Neural progenitor cell (in vitro differentiated cells): Measurements from ENCODE around the gene CATSPERZ. TPM values are rescaled to one million over a fixed set of nuclear protein-coding genes. Genes with fewer than 3 reads are reported as not detected.

Experiments used
- DNase-seq: peaks from one replicate; pipeline ENCODE4 v3.0.0-alpha.2; 2016; ENCODE audit warnings: low spot score
- H2AFZ ChIP-seq: fragments of 200-600 bp; sonication (generic); replicated peaks from 2 replicates; pipeline ENCODE4 v1.6.1; 2016; ENCODE audit warnings: antibody characterized with exemption
- H3F3A ChIP-seq: fragments of 200-600 bp; sonication (generic); 2 replicates; pipeline ENCODE4 v1.6.1; 2016; ENCODE audit warnings: antibody characterized with exemption, low read depth
- H3K27ac ChIP-seq: fragments of 200-600 bp; sonication (generic); 2 replicates; pipeline ENCODE4 v1.5.1; 2016; ENCODE audit warnings: mild to moderate bottlenecking
- H3K27me3 ChIP-seq: fragments of 200-600 bp; sonication (generic); 2 replicates; pipeline ENCODE4 v1.6.1; 2016; ENCODE audit warnings: mild to moderate bottlenecking, moderate library complexity
- H3K36me3 ChIP-seq: fragments of 200-600 bp; sonication (generic); 2 replicates; pipeline ENCODE4 v1.5.1; 2016
- H3K4me1 ChIP-seq: fragments of 200-600 bp; sonication (generic); 2 replicates; pipeline ENCODE4 v1.6.1; 2016; ENCODE audit warnings: mixed run types
- H3K4me2 ChIP-seq: fragments of 200-600 bp; sonication (generic); 2 replicates; pipeline ENCODE4 v1.6.1; 2016
- H3K4me3 ChIP-seq: fragments of 200-600 bp; sonication (generic); 2 replicates; pipeline ENCODE4 v1.5.1; 2016
- H3K79me2 ChIP-seq: fragments of 200-600 bp; sonication (generic); 2 replicates; pipeline ENCODE4 v1.6.1; 2016; ENCODE audit warnings: low read depth
- H3K9ac ChIP-seq: fragments of 200-600 bp; sonication (generic); 2 replicates; pipeline ENCODE4 v1.6.1; 2016
- H3K9me3 ChIP-seq: fragments of 200-600 bp; sonication (generic); 2 replicates; pipeline ENCODE4 v1.5.1; 2016; ENCODE audit warnings: low read depth
- H4K20me1 ChIP-seq: fragments of 200-600 bp; sonication (generic); 2 replicates; pipeline ENCODE4 v1.6.1; 2016; ENCODE audit warnings: low read depth
- H3K27ac Mint-ChIP-seq: 3 replicates; pipeline ENCODE4 v1.8.0; 2021; ENCODE audit warnings: mixed read lengths
- H3K27me3 Mint-ChIP-seq: 2 replicates; pipeline ENCODE4 v1.8.0; 2022; ENCODE audit warnings: low read depth, mild to moderate bottlenecking, inconsistent platforms, moderate library complexity, mixed read lengths; ENCODE audit not compliant: insufficient read depth
- H3K36me3 Mint-ChIP-seq: 3 replicates; pipeline ENCODE4 v1.8.0; 2021; ENCODE audit warnings: mixed read lengths
- H3K4me1 Mint-ChIP-seq: 3 replicates; pipeline ENCODE4 v1.8.0; 2021; ENCODE audit warnings: mixed read lengths
- H3K4me3 Mint-ChIP-seq: 3 replicates; pipeline ENCODE4 v1.8.0; 2021; ENCODE audit warnings: mild to moderate bottlenecking, moderate library complexity, mixed read lengths
- H3K9me3 Mint-ChIP-seq: 3 replicates; pipeline ENCODE4 v1.8.0; 2020; ENCODE audit warnings: mixed read lengths
- EZH2 ChIP-seq: fragments of 200-600 bp; sonication (generic); IDR thresholded peaks from 2 replicates; pipeline ENCODE4 v1.6.1; 2017; ENCODE audit warnings: antibody characterized with exemption, mild to moderate bottlenecking, moderate library complexity
- EZH2phosphoT487 ChIP-seq: fragments of 200-600 bp; sonication (generic); IDR thresholded peaks from 2 replicates; pipeline ENCODE4 v1.6.1; 2017; ENCODE audit warnings: antibody characterized with exemption
- total RNA-seq: library from RNA; depleted of rRNA; stranded (reverse); fragments of >200 nt; gene quantifications from 2 replicates; pipeline ENCODE4 v1.2.3, GENCODE V29; 2015; ENCODE audit warnings: low replicate concordance
- TF ChIP-seq, protein P1 (sequence below): fragments of 200-600 bp; sonication (generic); IDR thresholded peaks from 2 replicates; pipeline ENCODE4 v1.5.1; 2017; ENCODE audit warnings: antibody characterized with exemption, mild to moderate bottlenecking

CATSPERZ gene
- total RNA-seq, 1 donor from 2014 or later: not detected

- H3K27ac Mint-ChIP-seq: no peak overlapping the region
Measured at GRCh38 chr11:64304032-64304315, 3.8 kb downstream of the CATSPERZ start.

GRCh38 chr11:64304316-64305072, 4.3 kb downstream of the CATSPERZ start:
- TF ChIP-seq, protein P1, sequence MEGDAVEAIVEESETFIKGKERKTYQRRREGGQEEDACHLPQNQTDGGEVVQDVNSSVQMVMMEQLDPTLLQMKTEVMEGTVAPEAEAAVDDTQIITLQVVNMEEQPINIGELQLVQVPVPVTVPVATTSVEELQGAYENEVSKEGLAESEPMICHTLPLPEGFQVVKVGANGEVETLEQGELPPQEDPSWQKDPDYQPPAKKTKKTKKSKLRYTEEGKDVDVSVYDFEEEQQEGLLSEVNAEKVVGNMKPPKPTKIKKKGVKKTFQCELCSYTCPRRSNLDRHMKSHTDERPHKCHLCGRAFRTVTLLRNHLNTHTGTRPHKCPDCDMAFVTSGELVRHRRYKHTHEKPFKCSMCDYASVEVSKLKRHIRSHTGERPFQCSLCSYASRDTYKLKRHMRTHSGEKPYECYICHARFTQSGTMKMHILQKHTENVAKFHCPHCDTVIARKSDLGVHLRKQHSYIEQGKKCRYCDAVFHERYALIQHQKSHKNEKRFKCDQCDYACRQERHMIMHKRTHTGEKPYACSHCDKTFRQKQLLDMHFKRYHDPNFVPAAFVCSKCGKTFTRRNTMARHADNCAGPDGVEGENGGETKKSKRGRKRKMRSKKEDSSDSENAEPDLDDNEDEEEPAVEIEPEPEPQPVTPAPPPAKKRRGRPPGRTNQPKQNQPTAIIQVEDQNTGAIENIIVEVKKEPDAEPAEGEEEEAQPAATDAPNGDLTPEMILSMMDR: peak; percentile 96
- no peak for TF ChIP-seq EZH2
- peak; percentile 37 for TF ChIP-seq EZH2phosphoT487
- no peaks in the 10 kb centered on the region for H3K36me3 Mint-ChIP-seq
- peak; percentile 96 for DNase-seq
- H3K9me3 ChIP-seq: no peaks in the 10 kb centered on the region
- H3K4me2 ChIP-seq: peak overlapping the region; percentile 98
- no peaks in the 10 kb centered on the region for H3K9me3 Mint-ChIP-seq
- no peak overlapping the region for H3K27ac ChIP-seq
- peak overlapping the region; percentile 60 for H3K4me3 ChIP-seq
- H3F3A ChIP-seq: peaks cover 30% of the 10 kb centered on the region
- no peak overlapping the region for H3K9ac ChIP-seq
- no peaks in the 10 kb centered on the region for H3K36me3 ChIP-seq
- peaks cover 34% of the 10 kb centered on the region for H3K27me3 Mint-ChIP-seq
- peak overlapping the region; percentile 37 for H2AFZ ChIP-seq
- H4K20me1 ChIP-seq: peaks cover 27% of the 10 kb centered on the region
- H3K27me3 ChIP-seq: peaks cover 48% of the 10 kb centered on the region
- peaks cover 18% of the 10 kb centered on the region for H3K79me2 ChIP-seq
- peaks cover 26% of the 10 kb centered on the region for H3K4me1 Mint-ChIP-seq
- peaks cover 15% of the 10 kb centered on the region for H3K4me1 ChIP-seq
- no peak overlapping the region for H3K27ac Mint-ChIP-seq
- peak overlapping the region; percentile 91 for H3K4me3 Mint-ChIP-seq

More at GRCh38 chr11:64304032-64304315, 3.8 kb downstream of the CATSPERZ start:
- TF ChIP-seq, protein P1: no peak
- TF ChIP-seq EZH2: no peak
- no peak for TF ChIP-seq EZH2phosphoT487
- Histone ChIP-seq H3K4me2 (no peak overlapping the region), H3K36me3 (no peaks in the 10 kb centered on the region), H3K27me3 (peaks cover 53% of the 10 kb centered on the region), H3K27ac (no peak overlapping the region), H3K9ac (no peak overlapping the region), H4K20me1 (peaks cover 30% of the 10 kb centered on the region), H3K79me2 (peaks cover 18% of the 10 kb centered on the region), H3F3A (peaks cover 35% of the 10 kb centered on the region), H3K9me3 (no peaks in the 10 kb centered on the region), H2AFZ (no peak overlapping the region), H3K4me1 (peaks cover 20% of the 10 kb centered on the region), H3K4me3 (no peak overlapping the region)
- no peaks in the 10 kb centered on the region for H3K36me3 Mint-ChIP-seq
- DNase-seq: no peak
- H3K9me3 Mint-ChIP-seq: no peaks in the 10 kb centered on the region
- H3K4me1 Mint-ChIP-seq: peaks cover 26% of the 10 kb centered on the region
- peak overlapping the region; percentile 91 for H3K4me3 Mint-ChIP-seq
- H3K27me3 Mint-ChIP-seq: peaks cover 36% of the 10 kb centered on the region

DNA sequence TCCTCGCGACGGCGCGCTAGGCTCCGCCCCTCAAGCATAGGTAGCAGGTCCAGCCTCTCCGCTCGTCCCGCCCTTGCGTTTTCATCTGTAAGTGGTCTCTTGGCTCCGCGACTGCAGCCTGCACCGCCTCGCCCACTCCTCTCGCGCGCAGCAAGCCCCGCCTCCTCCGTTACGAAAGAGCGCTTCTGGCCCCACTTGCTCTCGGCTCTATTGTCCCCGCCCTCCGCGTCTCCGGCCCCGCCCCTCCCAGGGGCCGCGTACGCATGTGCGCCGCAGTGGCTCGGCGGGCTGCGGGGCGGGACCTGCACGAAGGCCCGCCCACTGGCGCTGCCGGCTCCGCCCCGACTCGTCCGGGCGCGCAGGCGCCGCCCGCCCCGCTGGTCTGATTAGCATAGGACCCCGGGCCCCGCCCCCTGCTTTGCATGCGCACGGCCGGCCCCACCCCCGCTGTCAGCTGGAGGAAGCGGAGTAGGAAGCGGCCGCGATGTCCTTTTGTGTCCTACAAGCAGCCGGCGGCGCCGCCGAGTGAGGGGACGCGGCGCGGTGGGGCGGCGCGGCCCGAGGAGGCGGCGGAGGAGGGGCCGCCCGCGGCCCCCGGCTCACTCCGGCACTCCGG, 5.0 kb downstream of the CATSPERZ start, which contains the start of gene ESRRA:
ESRRA (plus strand) TSS at position 450 of the 616 bp plus-strand sequence. CDS start 1,656 bp downstream, outside the sequence.
- Histone ChIP-seq H4K20me1 (peaks cover 21% of the 10 kb centered on the region), H3K4me2 (peak within 1 kb of the TSS; percentile 98), H3K9ac (peak within 1 kb of the TSS; percentile 44), H3F3A (peaks cover 25% of the 10 kb centered on the region), H3K27ac (peak within 1 kb of the TSS; percentile 31), H2AFZ (peak within 1 kb of the TSS; percentile 55), H3K9me3 (no peaks in the 10 kb centered on the region), H3K4me3 (peak within 1 kb of the TSS; percentile 87), H3K79me2 (peaks cover 18% of the 10 kb centered on the region), H3K27me3 (peaks cover 41% of the 10 kb centered on the region), H3K4me1 (peaks cover 10% of the 10 kb centered on the region), H3K36me3 (no peaks in the 10 kb centered on the region)
- Mint-ChIP-seq H3K36me3 (no peaks in the 10 kb centered on the region), H3K27ac (peak within 1 kb of the TSS; percentile 12), H3K4me1 (peaks cover 24% of the 10 kb centered on the region), H3K4me3 (peak within 1 kb of the TSS; percentile 95), H3K27me3 (peaks cover 28% of the 10 kb centered on the region), H3K9me3 (no peaks in the 10 kb centered on the region)
- no peak for TF ChIP-seq EZH2phosphoT487
- TF ChIP-seq, protein P1: no peak
- TF ChIP-seq EZH2: no peak
- peak; percentile 100 for DNase-seq
